ENCODE data around the gene ARID1B. TPM values are rescaled to one million over a fixed set of nuclear protein-coding genes. Genes with fewer than 3 reads are reported as not detected.
A peak's percentile ranks its signal among the peaks of the same experiment; 100 is the strongest.

ARID1B gene
- total and polyA plus RNA-seq, 2 of the 4 experiments (the other 2 are of a cell fraction), result 14.5 to 20.1 TPM

- Histone ChIP-seq H3K14ac (replicated peaks; ENCODE audit: low read depth, low read length) (peak overlapping the region; percentile 67; the same call in 1 of the 2 replicates), H2AK9ac (replicated peaks; ENCODE audit: low read depth, low read length, poor library complexity) (no peak overlapping the region), H2AK5ac (ENCODE audit: low read depth, low read length) (no peak overlapping the region), H3K79me1 (ENCODE audit: low read depth in 1 of 2, low read length in 2 of 2) (peaks cover 27 to 60% of the 10 kb centered on the region in 2 experiments), H3K4me1 (ENCODE audit: control insufficient read depth, insufficient read depth, low read length) (peaks cover 9% of the 10 kb centered on the region), H3K4me2 (ENCODE audit: low read depth, low read length) (no peak overlapping the region), H3K27ac (ENCODE audit: insufficient read depth, low read length) (no peak overlapping the region), H3K27me3 (ENCODE audit: control insufficient read depth, insufficient read depth, low read length) (no peaks in the 10 kb centered on the region), H3K23ac (ENCODE audit: low read depth, low read length) (no peak overlapping the region), H2BK5ac (ENCODE audit: low read depth, low read length, poor library complexity, severe bottlenecking) (no peak overlapping the region), H3K9me1 (ENCODE audit: insufficient read depth, low read length) (peaks cover 11% of the 10 kb centered on the region; the same call in 1 of the 2 replicates), H3K56ac (ENCODE audit: extremely low read depth, insufficient read depth, low read length) (no peak overlapping the region), H3K4ac (ENCODE audit: low read depth, low read length) (no peak overlapping the region; the same call in 1 of the 2 replicates), H2AFZ (replicated peaks; ENCODE audit: low read length, poor library complexity) (no peak overlapping the region), H3K4me3 (ENCODE audit: insufficient read depth, low read depth, low read length) (no peak overlapping the region), H4K91ac (ENCODE audit: insufficient read depth, low read depth, low read length) (no peak overlapping the region), H3K9ac (ENCODE audit: low read depth, low read length) (no peak overlapping the region), H2BK15ac (ENCODE audit: low read depth, low read length) (no peak overlapping the region), H3K9me3 (ENCODE audit: control insufficient read depth, insufficient read depth, low read length) (peaks cover 3% of the 10 kb centered on the region), H4K8ac (ENCODE audit: low read depth in 2 of 2, low read length in 2 of 2) (no peak overlapping the region), H2BK20ac (ENCODE audit: low read depth, low read length) (no peak overlapping the region), H2BK120ac (ENCODE audit: low read depth, low read length) (no peak overlapping the region), H3K36me3 (ENCODE audit: control insufficient read depth, insufficient read depth, low read length) (peaks cover 5% of the 10 kb centered on the region), H4K5ac (ENCODE audit: low read depth, low read length) (no peak overlapping the region), H4K20me1 (ENCODE audit: insufficient read depth, low read length) (peaks cover 10% of the 10 kb centered on the region; the same call in 1 of the 2 replicates), H3K18ac (ENCODE audit: low read depth, low read length) (no peak overlapping the region)
- WGBS, 2 experiments (ENCODE audit: extremely low coverage in 2 of 2, insufficient read length in 1 of 2), result no CpG with 5 or more reads among the region's 1 CpG
- dilution Hi-C loops (cut with HindIII; ENCODE audit: low sequenced_read_pairs, unreplicated experiment), result no loop called here
- TF ChIP-seq BHLHE40 (IDR thresholded peaks at IDR 0.05; ENCODE audit: low read depth, low read length) (no peak), CHD1 (IDR thresholded peaks at IDR 0.05; ENCODE audit: low read depth, low read length) (no peak), USF2 (IDR thresholded peaks at IDR 0.05; ENCODE audit: low read depth, low read length) (no peak), MAZ (IDR thresholded peaks at IDR 0.05; ENCODE audit: borderline replicate concordance, low read depth, low read length) (no peak), NFE2L2 (IDR thresholded peaks at IDR 0.05; ENCODE audit: low read depth, low read length) (no peak), RAD21 (IDR thresholded peaks at IDR 0.05; ENCODE audit: low read length) (no peak), SMC3 (IDR thresholded peaks at IDR 0.05; ENCODE audit: low read depth, low read length) (no peak), CTCF (conservative IDR thresholded peaks at IDR 0.05; ENCODE audit: low read depth, low read length) (no peak), ELK1 (IDR thresholded peaks at IDR 0.05; ENCODE audit: borderline replicate concordance, low read depth, low read length) (no peak), RCOR1 (IDR thresholded peaks at IDR 0.05; ENCODE audit: insufficient replicate concordance, low read length) (no peak), RFX5 (IDR thresholded peaks at IDR 0.05; ENCODE audit: low read depth, low read length) (no peak), MAFK (IDR thresholded peaks at IDR 0.05; ENCODE audit: low read depth, low read length) (no peak), FOS (IDR thresholded peaks at IDR 0.05; ENCODE audit: low read depth, low read length) (no peak), POLR2A (IDR thresholded peaks at IDR 0.05; ENCODE audit: low read depth, low read length) (no peak), MXI1 (IDR thresholded peaks at IDR 0.05; ENCODE audit: borderline replicate concordance, low read depth, low read length) (no peak), CEBPB (IDR thresholded peaks at IDR 0.05; ENCODE audit: low read depth, low read length) (no peak)
- CTCF ChIA-PET, result interaction anchor here (0.7 kb wide), 1 partner anchor 20 kb away, joined by 3 read pairs; no protein-coding TSS in a partner anchor
- POLR2A ChIA-PET (ENCODE audit: unreplicated experiment), result no interaction called here
- in situ Hi-C loops (cut with MboI; ENCODE audit: low sequenced_read_pairs), result no loop called here
- DNase-seq (no peak), ATAC-seq (ENCODE audit: low read depth) (no peak)
- intact Hi-C loops (cut with micrococcal nuclease), result loop anchor here (2.0 kb wide), 1 partner anchor 14 kb away; no protein-coding TSS in a partner anchor
- BruUV-seq (replicated peaks), result no TSS peak
Measured at GRCh38 chr6:157060440-157060952, 283.3 kb downstream of the ARID1B start.

Data from IMR-90 (cell line).